Suppressor macrophage (primary cell): ENCODE data around the gene KIF22.

ENCODE experiments used
- DNase-seq, 4 experiments: peaks; one replicate each; pipeline ENCODE4 v3.0.0-alpha.2; 2020 to 2022

Gene KIF22

GRCh38 chr16:29804020-29804419 is 13.5 kb downstream of the KIF22 start:
- no peak for DNase-seq

- peak; percentile 49 to 74 (median 67) for DNase-seq
These were observed 14.1 kb downstream of the KIF22 start for GRCh38 chr16:29804455-29805231.

DNA sequence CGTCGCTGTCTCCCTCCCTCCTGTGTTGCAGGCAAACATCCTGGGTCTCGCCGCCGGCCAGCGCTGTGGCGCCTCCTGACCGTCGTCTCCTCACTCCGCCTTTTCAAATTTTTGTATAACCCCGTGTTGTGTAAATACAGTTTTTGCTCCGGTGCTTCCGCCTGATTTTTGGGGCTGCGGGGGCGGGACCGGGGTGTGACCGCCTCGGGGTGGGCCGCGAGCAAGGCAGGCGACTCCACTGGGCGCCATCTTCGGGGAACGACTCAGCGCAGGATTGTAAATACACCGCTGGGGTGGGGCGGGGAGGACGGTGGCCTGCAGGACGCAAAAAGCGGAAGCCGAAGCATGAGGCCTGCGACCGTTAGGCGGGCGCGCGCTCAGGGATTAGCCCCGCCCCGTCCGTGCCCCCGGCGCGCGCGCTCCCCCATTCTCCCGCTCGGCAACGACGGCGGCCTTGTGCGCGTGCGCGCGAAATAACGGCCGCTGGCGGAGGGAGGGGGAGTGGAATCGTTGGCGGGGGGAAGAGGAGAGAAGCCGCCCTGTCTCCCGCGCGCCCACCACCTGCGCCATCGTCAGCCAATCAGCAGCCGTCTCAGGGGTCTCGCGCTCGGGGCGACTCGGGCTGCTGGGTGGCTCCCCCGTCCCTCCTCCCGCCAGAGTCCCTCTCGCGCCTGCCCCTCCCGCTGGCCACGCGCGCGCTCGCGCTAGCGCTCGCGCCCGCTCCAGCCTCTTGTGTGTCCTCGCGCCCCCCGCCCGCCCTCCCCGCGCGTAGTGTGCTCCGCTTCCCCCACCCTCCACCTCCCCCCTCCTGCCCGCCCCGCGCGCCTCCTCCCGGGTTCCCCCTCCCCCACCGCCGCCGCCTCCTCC is 14.9 kb downstream of the KIF22 start:
- DNase-seq, result peak; percentile 99

DNA sequence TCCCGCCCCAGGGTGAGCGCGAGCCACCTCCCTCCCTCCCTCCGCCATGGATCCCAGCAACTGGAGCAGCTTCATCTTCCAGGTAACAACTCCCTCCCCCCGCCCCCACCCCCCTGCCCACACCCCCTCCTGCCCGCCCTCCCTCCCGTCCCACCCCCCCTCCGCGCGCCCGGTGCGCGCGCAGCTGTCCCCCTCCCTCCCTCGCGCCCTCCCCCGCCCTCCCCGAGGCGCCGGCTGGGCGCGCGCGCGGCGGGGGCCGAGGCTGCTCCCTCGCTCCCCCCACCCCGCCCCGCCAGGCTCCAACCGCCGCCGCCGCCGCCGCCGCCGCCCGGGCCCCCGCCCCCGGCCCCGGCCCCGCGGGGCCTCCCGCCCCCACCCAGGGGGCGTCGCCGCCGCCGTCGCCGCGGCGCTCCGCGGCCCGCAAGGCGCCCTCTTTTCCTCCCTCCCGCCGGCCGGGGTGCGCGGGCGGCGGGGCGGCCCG is 15.6 kb downstream of the KIF22 start, which contains the start of gene MAZ:
TSS of gene MAZ (plus strand) at position 431 of the 481 bp plus-strand sequence. CDS start 173 bp downstream, outside the sequence.
- peak in 3 of 4 experiments; percentile 76 to 93 (median 91) for DNase-seq

DNA sequence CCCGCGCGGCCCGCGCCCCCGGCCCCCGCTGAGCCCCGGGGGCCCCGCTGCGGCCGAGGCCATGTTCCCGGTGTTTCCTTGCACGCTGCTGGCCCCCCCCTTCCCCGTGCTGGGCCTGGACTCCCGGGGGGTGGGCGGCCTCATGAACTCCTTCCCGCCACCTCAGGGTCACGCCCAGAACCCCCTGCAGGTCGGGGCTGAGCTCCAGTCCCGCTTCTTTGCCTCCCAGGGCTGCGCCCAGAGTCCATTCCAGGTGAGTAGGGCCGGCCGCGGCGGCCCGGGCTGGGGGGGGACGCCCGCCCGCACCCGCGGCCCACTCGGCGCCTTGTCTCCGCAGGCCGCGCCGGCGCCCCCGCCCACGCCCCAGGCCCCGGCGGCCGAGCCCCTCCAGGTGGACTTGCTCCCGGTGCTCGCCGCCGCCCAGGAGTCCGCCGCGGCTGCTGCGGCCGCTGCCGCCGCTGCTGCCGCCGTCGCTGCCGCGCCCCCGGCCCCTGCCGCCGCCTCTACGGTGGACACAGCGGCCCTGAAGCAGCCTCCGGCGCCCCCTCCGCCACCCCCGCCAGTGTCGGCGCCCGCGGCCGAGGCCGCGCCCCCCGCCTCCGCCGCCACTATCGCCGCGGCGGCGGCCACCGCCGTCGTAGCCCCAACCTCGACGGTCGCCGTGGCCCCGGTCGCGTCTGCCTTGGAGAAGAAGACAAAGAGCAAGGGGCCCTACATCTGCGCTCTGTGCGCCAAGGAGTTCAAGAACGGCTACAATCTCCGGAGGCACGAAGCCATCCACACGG is 16.3 kb downstream of the KIF22 start:
- DNase-seq, result peak in 2 of 4 experiments; percentile 43 to 63

DNA sequence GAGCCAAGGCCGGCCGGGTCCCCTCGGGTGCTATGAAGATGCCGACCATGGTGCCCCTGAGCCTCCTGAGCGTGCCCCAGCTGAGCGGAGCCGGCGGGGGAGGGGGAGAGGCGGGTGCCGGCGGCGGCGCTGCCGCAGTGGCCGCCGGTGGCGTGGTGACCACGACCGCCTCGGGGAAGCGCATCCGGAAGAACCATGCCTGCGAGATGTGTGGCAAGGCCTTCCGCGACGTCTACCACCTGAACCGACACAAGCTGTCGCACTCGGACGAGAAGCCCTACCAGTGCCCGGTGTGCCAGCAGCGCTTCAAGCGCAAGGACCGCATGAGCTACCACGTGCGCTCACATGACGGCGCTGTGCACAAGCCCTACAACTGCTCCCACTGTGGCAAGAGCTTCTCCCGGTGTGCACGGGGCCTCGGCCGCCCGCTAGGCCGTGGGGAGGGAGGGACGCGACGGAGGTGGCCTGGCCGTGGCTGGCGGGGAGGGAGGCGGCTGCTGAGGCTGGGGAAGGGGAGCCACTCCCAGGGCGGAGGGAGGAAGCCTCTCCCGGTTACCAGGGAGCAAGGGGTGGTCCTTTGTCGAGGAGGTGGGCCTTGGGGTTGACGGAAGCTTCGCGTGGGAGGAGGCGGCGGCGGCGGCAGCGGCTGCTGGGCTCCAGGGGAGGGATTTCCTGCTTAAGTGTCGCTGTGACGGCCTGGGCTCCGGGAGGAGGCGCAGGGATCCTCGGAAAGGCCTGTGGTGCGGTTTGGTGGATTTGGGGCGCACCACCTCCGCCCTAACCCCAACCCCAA is 17.1 kb downstream of the KIF22 start:
- DNase-seq, result peak; percentile 92 to 97 (median 96)

DNA sequence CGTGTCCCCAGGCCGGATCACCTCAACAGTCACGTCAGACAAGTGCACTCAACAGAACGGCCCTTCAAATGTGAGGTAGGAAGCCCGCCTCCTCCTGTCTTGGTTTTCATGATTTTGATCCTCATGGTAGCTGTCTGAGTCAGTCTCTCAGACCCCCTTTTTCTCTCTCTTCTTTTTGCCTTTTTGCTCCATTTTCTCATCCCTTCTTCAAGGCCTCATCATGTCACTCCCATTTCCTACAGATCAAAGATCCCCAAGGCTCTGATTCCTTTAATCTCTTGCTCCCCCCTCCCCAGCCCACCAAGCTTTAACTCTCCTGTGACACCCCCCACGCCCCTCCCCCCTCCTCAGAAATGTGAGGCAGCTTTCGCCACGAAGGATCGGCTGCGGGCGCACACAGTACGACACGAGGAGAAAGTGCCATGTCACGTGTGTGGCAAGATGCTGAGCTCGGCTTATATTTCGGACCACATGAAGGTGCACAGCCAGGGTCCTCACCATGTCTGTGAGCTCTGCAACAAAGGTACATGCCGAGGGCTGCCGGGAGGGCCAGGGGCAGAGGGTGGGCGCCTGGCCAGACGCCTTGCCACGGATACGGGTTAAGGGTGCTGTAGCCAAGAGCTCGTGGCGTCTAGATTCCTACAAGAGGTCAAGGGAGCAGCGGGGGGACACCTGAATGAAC is 17.8 kb downstream of the KIF22 start:
- no peak for DNase-seq

DNA sequence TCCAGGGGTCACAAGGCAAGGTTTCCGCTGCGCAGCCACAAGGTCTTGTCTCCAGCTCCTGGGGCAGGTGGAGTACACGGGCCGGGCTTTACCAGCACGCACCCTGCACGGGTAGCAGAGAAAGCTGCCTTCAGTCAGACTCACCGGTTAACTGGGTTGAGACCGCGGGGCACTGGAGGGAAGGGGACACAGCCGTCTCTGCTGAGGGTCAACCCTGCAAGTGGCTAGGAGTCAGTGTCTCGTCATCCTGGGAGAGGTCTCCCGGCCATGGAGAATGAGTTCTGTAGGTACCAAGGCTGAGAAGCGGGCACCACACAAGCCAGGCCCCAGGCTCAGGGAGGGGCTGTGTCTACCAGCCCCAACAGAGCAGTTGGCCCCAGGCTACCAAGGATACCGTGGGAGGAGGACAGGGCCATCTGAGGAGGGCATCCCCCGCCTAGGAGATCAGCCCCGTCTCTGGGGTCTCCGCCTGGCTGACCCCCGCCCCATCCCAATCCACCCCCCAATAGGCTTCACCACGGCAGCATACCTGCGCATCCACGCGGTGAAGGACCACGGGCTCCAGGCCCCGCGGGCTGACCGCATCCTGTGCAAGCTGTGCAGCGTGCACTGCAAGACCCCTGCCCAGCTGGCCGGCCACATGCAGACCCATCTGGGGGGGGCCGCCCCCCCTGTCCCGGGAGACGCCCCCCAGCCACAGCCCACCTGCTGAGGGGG is 18.6 kb downstream of the KIF22 start:
- DNase-seq, result no peak

DNA sequence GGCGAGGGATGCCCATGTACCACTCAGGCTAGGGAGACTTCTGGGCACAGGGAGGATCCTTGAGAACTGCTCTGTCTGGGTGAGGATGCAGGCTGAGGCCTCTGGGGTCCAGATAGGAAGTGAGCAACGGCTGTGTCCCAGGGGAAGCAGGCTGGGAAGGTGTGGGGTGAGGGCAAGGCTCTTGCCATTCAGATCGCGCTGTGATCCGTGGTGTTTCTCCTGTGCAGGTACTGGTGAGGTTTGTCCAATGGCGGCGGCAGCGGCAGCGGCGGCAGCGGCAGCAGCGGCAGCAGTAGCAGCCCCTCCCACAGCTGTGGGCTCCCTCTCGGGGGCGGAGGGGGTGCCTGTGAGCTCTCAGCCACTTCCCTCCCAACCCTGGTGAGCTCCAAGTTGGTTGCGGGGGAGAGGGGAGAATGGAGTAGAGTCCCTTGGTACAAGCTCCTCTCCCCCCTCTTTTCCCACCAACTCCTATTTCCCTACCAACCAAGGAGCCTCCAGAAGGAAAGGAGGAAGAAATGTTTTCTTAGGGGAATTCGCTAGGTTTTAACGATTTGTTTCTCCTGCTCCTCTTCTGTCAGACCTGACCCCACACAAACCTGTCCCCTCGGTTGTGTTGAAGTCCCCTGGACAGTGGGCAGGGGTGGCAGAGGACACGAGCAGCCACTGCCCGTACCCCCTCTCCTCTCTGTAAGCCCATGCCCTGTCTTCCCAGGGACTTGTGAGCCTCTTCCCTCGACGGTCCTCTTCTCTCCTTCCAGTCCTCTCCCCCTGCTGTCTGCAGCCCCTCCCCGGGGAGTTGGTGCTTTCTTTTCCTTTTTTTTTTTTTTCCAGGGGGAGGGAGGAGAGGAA is 19.5 kb downstream of the KIF22 start:
- DNase-seq, result no peak

- DNase-seq, result no peak
These were observed 20.2 kb downstream of the KIF22 start for GRCh38 chr16:29810699-29811169.

- peak; percentile 90 to 95 (median 94) for DNase-seq
These were observed 20.8 kb downstream of the KIF22 start for GRCh38 chr16:29811170-29811895.

- DNase-seq, result peak in 3 of 4 experiments; percentile 30 to 51 (median 41)
These were observed 21.5 kb downstream of the KIF22 start, which contains the start of gene PRRT2 for GRCh38 chr16:29811896-29812665. Gene PRRT2, plus strand, starts transcription at chr16:29812193. Its CDS starts 862 bp downstream, at chr16:29813055.

DNA sequence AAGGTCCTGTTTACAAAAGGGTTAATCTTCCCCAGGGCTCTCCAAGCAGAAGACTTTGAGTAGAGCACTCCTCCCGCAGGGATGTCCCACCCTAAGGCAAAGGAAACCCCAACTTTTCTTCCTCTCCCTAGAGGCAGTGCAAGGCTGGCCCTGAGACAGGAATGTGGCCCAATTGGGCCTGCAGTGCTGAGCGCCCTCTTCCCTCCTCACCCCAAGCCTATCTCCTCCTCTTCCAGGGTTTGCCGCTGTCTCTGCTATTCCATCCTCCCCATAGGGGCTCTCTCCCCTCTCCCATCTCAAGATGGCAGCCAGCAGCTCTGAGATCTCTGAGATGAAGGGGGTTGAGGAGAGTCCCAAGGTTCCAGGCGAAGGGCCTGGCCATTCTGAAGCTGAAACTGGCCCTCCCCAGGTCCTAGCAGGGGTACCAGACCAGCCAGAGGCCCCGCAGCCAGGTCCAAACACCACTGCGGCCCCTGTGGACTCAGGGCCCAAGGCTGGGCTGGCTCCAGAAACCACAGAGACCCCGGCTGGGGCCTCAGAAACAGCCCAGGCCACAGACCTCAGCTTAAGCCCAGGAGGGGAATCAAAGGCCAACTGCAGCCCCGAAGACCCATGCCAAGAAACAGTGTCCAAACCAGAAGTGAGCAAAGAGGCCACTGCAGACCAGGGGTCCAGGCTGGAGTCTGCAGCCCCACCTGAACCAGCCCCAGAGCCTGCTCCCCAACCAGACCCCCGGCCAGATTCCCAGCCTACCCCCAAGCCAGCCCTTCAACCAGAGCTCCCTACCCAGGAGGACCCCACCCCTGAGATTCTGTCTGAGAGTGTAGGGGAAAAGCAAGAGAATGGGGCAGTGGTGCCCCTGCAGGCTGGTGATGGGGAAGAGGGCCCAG is 22.4 kb downstream of the KIF22 start:
- DNase-seq, result no peak

DNA sequence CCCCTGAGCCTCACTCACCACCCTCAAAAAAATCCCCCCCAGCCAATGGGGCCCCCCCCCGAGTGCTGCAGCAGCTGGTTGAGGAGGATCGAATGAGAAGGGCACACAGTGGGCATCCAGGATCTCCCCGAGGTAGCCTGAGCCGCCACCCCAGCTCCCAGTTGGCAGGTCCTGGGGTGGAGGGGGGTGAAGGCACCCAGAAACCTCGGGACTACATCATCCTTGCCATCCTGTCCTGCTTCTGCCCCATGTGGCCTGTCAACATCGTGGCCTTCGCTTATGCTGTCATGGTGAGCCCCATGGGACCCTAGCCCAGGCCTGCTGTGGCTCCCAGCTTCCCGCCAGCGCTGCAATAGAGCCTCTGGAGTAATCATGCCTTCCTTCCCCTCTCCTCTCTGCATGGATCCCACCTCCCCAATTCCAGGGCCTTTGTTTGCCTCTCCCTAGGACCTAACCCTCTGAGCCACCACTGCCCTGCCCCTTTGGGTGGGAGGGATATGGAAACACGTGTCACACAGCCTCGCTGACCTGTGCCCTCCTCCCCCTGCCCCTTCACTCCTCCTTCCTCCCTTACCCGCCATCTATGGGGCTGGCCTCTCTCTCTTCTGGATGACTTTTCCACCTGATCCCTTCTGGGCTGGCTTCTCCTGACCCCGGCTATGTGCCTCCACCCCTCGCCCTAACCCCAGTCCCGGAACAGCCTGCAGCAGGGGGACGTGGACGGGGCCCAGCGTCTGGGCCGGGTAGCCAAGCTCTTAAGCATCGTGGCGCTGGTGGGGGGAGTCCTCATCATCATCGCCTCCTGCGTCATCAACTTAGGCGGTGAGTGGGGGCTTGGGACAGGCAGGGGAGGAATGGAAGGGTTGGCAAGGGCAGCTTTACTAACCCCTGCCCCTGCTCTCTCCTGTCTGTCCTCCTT is 23.4 kb downstream of the KIF22 start:
- DNase-seq, result no peak

DNA sequence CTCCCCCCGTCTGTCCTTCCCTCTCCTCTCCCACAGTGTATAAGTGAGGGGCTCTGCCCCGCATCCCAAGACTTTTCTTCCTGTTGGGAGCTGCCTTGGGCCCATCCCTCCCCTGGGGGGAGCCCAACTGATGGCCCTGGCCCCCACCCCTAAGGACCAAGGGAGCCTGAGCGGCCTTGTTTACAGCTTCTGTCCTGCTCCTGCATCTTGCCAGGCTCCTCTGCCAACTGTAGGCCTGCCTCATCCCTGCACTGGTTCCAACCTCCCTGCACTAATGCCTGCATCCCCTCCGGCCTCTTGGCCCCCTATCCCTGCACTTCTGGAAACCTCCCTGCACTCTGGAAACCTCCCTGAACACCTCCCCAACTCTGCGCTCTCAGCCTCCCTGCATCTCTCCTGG is 24.0 kb downstream of the KIF22 start:
- DNase-seq, result no peak
